HEK293 (cell line): Measurements from ENCODE around the gene IKZF4.

Experiments
- KLF9 ChIP-seq: fragments of 450-650 bp; formaldehyde crosslinking; IDR thresholded peaks from 2 replicates; pipeline ENCODE4 v1.5.1; 2016; ENCODE audit warnings: missing biosample characterization, missing genetic modification characterization, low read depth
- OVOL3 ChIP-seq: fragments of 450-650 bp; formaldehyde crosslinking; IDR thresholded peaks from 2 replicates; pipeline ENCODE4 v1.5.1; 2016; ENCODE audit warnings: missing biosample characterization, missing genetic modification characterization
- SP2 ChIP-seq: fragments of 450-650 bp; formaldehyde crosslinking; IDR thresholded peaks from 2 replicates; pipeline ENCODE4 v1.5.1; 2016; ENCODE audit warnings: missing biosample characterization, missing genetic modification characterization
- SP3 ChIP-seq: fragments of 450-650 bp; formaldehyde crosslinking; IDR thresholded peaks from 2 replicates; pipeline ENCODE4 v1.5.1; 2016; ENCODE audit warnings: missing biosample characterization, missing genetic modification characterization
- SP7 ChIP-seq: fragments of 450-650 bp; formaldehyde crosslinking; IDR thresholded peaks from 2 replicates; pipeline ENCODE4 v1.5.1; 2016; ENCODE audit warnings: missing biosample characterization, missing genetic modification characterization
- YY1 ChIP-seq: fragments of 450-650 bp; formaldehyde crosslinking; IDR thresholded peaks from 2 replicates; pipeline ENCODE4 v1.5.1; 2018; ENCODE audit warnings: missing biosample characterization, missing genetic modification characterization
- ZBTB17 ChIP-seq: fragments of 450-650 bp; formaldehyde crosslinking; IDR thresholded peaks from 2 replicates; pipeline ENCODE4 v1.5.1; 2016; ENCODE audit warnings: missing biosample characterization, missing genetic modification characterization
- ZBTB48 ChIP-seq: fragments of 450-650 bp; formaldehyde crosslinking; IDR thresholded peaks from 2 replicates; pipeline ENCODE4 v1.5.1; 2016; ENCODE audit warnings: missing biosample characterization, missing genetic modification characterization
- ZBTB8A ChIP-seq: fragments of 450-650 bp; formaldehyde crosslinking; IDR thresholded peaks from 2 replicates; pipeline ENCODE4 v1.5.1; 2016; ENCODE audit warnings: missing biosample characterization, missing genetic modification characterization
- ZIC2 ChIP-seq: fragments of 450-650 bp; formaldehyde crosslinking; IDR thresholded peaks from 2 replicates; pipeline ENCODE4 v1.5.1; 2016; ENCODE audit warnings: missing biosample characterization, missing genetic modification characterization
- ZNF302 ChIP-seq: fragments of 450-650 bp; formaldehyde crosslinking; IDR thresholded peaks from 2 replicates; pipeline ENCODE4 v1.5.1; 2016; ENCODE audit warnings: missing biosample characterization, missing genetic modification characterization, low read depth
- ZNF335 ChIP-seq: fragments of 450-650 bp; formaldehyde crosslinking; conservative IDR thresholded peaks from 2 replicates; pipeline ENCODE4 v1.5.1; 2016; ENCODE audit warnings: missing biosample characterization, missing genetic modification characterization
- ZNF501 ChIP-seq: fragments of 450-650 bp; formaldehyde crosslinking; IDR thresholded peaks from 2 replicates; pipeline ENCODE4 v1.5.1; 2016; ENCODE audit warnings: missing biosample characterization, missing genetic modification characterization
- ZNF560 ChIP-seq: fragments of 450-650 bp; formaldehyde crosslinking; IDR thresholded peaks from 2 replicates; pipeline ENCODE4 v1.5.1; 2017; ENCODE audit warnings: missing biosample characterization, missing genetic modification characterization, borderline replicate concordance
- ZNF571 ChIP-seq: fragments of 450-650 bp; formaldehyde crosslinking; IDR thresholded peaks from 2 replicates; pipeline ENCODE4 v1.5.0; 2017; ENCODE audit warnings: missing biosample characterization, missing genetic modification characterization
- ZNF600 ChIP-seq: fragments of 450-650 bp; formaldehyde crosslinking; IDR thresholded peaks from 2 replicates; pipeline ENCODE4 v1.5.1; 2016; ENCODE audit warnings: missing biosample characterization, missing genetic modification characterization
- ZNF621 ChIP-seq: fragments of 450-650 bp; formaldehyde crosslinking; IDR thresholded peaks from 2 replicates; pipeline ENCODE4 v1.5.1; 2017; ENCODE audit warnings: missing biosample characterization, missing genetic modification characterization
- ZNF660 ChIP-seq: fragments of 450-650 bp; IDR thresholded peaks from 2 replicates; pipeline ENCODE4 v1.5.1; 2018; ENCODE audit warnings: missing biosample characterization, mild to moderate bottlenecking, missing genetic modification characterization
- ZXDB ChIP-seq: fragments of 450-650 bp; formaldehyde crosslinking; IDR thresholded peaks from 2 replicates; pipeline ENCODE4 v1.5.1; 2016; ENCODE audit warnings: missing biosample characterization, missing genetic modification characterization
- TF ChIP-seq, protein P1 (sequence below): fragments of 450-650 bp; formaldehyde crosslinking; IDR thresholded peaks from 2 replicates; pipeline ENCODE4 v1.5.1; 2016; ENCODE audit warnings: missing biosample characterization, missing genetic modification characterization
- TF ChIP-seq, protein P2 (sequence below): fragments of 450-650 bp; formaldehyde crosslinking; IDR thresholded peaks from 2 replicates; pipeline ENCODE4 v1.5.1; 2016; ENCODE audit warnings: missing biosample characterization, missing genetic modification characterization, low read depth
- TF ChIP-seq, protein P3 (sequence below): fragments of 450-650 bp; formaldehyde crosslinking; IDR thresholded peaks from 2 replicates; pipeline ENCODE4 v1.5.1; 2017; ENCODE audit warnings: missing biosample characterization, missing genetic modification characterization
- TF ChIP-seq, protein P4 (sequence below): fragments of 450-650 bp; formaldehyde crosslinking; IDR thresholded peaks from 2 replicates; pipeline ENCODE4 v1.5.1; 2016; ENCODE audit warnings: missing biosample characterization, missing genetic modification characterization
- TF ChIP-seq, protein P5 (sequence below): fragments of 450-650 bp; formaldehyde crosslinking; IDR thresholded peaks from 2 replicates; pipeline ENCODE4 v1.5.1; 2016; ENCODE audit warnings: missing biosample characterization, missing genetic modification characterization
- TF ChIP-seq, protein P6 (sequence below): fragments of 450-650 bp; formaldehyde crosslinking; conservative IDR thresholded peaks from 2 replicates; pipeline ENCODE4 v1.5.1; 2016; ENCODE audit warnings: low read depth, missing biosample characterization, missing genetic modification characterization
- TF ChIP-seq, protein P7 (sequence below): fragments of 450-650 bp; formaldehyde crosslinking; IDR thresholded peaks from 2 replicates; pipeline ENCODE4 v1.5.1; 2016; ENCODE audit warnings: missing biosample characterization, missing genetic modification characterization

IKZF4 gene

DNA sequence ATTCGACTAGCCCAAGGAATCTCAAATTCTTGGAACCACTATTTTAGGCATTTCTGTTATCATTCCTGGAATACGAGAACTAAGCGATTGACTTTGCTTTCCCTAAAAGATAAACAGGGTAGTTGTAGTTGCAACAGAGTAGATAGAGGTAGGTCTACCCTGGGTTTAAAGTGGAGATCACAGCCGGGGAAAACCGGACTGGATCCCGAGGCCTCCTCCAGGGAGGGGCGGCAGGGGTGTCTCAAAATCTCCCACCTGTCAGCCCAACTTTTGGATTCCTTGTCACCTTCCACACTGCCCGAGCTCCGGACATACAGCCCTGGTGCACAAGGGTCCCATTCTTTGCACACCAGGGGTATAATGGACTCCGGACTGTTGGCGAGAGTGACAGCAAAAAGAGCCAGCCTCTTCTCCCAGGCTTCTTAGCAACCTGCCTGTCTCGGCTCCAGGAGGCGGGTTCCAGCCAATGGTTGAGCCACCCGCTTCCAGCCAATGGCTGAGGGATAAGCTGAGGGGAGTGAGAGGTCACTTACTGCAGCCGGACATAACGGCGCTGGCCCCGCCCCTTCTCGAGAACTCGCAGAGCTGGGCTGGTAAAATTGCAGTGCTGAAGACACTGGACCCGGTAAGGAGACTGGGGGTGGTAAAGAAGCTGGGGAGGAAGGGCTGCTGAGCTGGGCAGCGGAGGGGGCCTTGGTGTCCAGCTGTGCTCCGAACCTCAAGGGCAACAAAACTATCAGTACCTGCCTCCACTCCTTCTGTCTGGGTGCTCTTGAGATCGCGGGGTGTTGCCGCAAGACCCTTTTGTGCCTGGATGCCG lies 23.9 kb upstream of the IKZF4 start, which contains the start of gene SUOX (continued):
- TF ChIP-seq ZBTB8A (tag by site-specific recombination) (no peak), ZNF621 (tag by site-specific recombination) (no peak), ZNF335 (tag by site-specific recombination) (peak; percentile 66), ZNF600 (tag by site-specific recombination) (peak; percentile 66; the same call in 1 of the 2 replicates), SP7 (tag by site-specific recombination) (0 out of 2 replicates have a peak, but pooled peaks have one; percentile 17), YY1 (tag by site-specific recombination) (peak; percentile 35; the same call in 1 of the 2 replicates), ZIC2 (tag by site-specific recombination) (peak; percentile 41; the same call in 1 of the 2 replicates), SP2 (tag by site-specific recombination) (peak; percentile 92), ZNF660 (tag by site-specific recombination) (peak; percentile 18; the same call in 1 of the 2 replicates), ZXDB (tag by site-specific recombination) (0 out of 2 replicates have a peak, but pooled peaks have one; percentile 30), ZNF560 (tag by site-specific recombination) (no peak), KLF9 (tag by site-specific recombination) (peak; percentile 69; the same call in 1 of the 2 replicates), SP3 (peak; percentile 46), ZBTB48 (no peak), ZBTB17 (tag by site-specific recombination) (no peak), ZNF501 (tag by site-specific recombination) (0 out of 2 replicates have a peak, but pooled peaks have one; percentile 63), ZNF571 (tag by site-specific recombination) (no peak), ZNF302 (tag by site-specific recombination) (no peak), OVOL3 (peak; percentile 97)
- TF ChIP-seq, protein P1, sequence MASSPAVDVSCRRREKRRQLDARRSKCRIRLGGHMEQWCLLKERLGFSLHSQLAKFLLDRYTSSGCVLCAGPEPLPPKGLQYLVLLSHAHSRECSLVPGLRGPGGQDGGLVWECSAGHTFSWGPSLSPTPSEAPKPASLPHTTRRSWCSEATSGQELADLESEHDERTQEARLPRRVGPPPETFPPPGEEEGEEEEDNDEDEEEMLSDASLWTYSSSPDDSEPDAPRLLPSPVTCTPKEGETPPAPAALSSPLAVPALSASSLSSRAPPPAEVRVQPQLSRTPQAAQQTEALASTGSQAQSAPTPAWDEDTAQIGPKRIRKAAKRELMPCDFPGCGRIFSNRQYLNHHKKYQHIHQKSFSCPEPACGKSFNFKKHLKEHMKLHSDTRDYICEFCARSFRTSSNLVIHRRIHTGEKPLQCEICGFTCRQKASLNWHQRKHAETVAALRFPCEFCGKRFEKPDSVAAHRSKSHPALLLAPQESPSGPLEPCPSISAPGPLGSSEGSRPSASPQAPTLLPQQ (tag by site-specific recombination): no peak
- TF ChIP-seq, protein P2, sequence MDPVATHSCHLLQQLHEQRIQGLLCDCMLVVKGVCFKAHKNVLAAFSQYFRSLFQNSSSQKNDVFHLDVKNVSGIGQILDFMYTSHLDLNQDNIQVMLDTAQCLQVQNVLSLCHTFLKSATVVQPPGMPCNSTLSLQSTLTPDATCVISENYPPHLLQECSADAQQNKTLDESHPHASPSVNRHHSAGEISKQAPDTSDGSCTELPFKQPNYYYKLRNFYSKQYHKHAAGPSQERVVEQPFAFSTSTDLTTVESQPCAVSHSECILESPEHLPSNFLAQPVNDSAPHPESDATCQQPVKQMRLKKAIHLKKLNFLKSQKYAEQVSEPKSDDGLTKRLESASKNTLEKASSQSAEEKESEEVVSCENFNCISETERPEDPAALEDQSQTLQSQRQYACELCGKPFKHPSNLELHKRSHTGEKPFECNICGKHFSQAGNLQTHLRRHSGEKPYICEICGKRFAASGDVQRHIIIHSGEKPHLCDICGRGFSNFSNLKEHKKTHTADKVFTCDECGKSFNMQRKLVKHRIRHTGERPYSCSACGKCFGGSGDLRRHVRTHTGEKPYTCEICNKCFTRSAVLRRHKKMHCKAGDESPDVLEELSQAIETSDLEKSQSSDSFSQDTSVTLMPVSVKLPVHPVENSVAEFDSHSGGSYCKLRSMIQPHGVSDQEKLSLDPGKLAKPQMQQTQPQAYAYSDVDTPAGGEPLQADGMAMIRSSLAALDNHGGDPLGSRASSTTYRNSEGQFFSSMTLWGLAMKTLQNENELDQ (tag by site-specific recombination): no peak
- TF ChIP-seq, protein P3, sequence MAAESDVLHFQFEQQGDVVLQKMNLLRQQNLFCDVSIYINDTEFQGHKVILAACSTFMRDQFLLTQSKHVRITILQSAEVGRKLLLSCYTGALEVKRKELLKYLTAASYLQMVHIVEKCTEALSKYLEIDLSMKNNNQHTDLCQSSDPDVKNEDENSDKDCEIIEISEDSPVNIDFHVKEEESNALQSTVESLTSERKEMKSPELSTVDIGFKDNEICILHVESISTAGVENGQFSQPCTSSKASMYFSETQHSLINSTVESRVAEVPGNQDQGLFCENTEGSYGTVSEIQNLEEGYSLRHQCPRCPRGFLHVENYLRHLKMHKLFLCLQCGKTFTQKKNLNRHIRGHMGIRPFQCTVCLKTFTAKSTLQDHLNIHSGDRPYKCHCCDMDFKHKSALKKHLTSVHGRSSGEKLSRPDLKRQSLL: peak; percentile 58; the same call in 1 of the 2 replicates
- TF ChIP-seq, protein P4, sequence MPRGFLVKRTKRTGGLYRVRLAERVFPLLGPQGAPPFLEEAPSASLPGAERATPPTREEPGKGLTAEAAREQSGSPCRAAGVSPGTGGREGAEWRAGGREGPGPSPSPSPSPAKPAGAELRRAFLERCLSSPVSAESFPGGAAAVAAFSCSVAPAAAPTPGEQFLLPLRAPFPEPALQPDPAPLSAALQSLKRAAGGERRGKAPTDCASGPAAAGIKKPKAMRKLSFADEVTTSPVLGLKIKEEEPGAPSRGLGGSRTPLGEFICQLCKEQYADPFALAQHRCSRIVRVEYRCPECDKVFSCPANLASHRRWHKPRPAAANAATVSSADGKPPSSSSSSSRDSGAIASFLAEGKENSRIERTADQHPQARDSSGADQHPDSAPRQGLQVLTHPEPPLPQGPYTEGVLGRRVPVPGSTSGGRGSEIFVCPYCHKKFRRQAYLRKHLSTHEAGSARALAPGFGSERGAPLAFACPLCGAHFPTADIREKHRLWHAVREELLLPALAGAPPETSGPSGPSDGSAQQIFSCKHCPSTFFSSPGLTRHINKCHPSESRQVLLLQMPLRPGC (tag by site-specific recombination): peak; percentile 47; the same call in 1 of the 2 replicates
- TF ChIP-seq, protein P5, sequence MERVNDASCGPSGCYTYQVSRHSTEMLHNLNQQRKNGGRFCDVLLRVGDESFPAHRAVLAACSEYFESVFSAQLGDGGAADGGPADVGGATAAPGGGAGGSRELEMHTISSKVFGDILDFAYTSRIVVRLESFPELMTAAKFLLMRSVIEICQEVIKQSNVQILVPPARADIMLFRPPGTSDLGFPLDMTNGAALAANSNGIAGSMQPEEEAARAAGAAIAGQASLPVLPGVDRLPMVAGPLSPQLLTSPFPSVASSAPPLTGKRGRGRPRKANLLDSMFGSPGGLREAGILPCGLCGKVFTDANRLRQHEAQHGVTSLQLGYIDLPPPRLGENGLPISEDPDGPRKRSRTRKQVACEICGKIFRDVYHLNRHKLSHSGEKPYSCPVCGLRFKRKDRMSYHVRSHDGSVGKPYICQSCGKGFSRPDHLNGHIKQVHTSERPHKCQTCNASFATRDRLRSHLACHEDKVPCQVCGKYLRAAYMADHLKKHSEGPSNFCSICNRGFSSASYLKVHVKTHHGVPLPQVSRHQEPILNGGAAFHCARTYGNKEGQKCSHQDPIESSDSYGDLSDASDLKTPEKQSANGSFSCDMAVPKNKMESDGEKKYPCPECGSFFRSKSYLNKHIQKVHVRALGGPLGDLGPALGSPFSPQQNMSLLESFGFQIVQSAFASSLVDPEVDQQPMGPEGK: peak; percentile 53; the same call in 1 of the 2 replicates
- TF ChIP-seq, protein P6, sequence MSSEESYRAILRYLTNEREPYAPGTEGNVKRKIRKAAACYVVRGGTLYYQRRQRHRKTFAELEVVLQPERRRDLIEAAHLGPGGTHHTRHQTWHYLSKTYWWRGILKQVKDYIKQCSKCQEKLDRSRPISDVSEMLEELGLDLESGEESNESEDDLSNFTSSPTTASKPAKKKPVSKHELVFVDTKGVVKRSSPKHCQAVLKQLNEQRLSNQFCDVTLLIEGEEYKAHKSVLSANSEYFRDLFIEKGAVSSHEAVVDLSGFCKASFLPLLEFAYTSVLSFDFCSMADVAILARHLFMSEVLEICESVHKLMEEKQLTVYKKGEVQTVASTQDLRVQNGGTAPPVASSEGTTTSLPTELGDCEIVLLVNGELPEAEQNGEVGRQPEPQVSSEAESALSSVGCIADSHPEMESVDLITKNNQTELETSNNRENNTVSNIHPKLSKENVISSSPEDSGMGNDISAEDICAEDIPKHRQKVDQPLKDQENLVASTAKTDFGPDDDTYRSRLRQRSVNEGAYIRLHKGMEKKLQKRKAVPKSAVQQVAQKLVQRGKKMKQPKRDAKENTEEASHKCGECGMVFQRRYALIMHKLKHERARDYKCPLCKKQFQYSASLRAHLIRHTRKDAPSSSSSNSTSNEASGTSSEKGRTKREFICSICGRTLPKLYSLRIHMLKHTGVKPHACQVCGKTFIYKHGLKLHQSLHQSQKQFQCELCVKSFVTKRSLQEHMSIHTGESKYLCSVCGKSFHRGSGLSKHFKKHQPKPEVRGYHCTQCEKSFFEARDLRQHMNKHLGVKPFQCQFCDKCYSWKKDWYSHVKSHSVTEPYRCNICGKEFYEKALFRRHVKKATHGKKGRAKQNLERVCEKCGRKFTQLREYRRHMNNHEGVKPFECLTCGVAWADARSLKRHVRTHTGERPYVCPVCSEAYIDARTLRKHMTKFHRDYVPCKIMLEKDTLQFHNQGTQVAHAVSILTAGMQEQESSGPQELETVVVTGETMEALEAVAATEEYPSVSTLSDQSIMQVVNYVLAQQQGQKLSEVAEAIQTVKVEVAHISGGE (tag by site-specific recombination): peak; percentile 81
- TF ChIP-seq, protein P7, sequence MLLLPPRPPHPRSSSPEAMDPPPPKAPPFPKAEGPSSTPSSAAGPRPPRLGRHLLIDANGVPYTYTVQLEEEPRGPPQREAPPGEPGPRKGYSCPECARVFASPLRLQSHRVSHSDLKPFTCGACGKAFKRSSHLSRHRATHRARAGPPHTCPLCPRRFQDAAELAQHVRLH (tag by site-specific recombination): 0 out of 2 replicates have a peak, but pooled peaks have one; percentile 7
